GM13977 (cell line): ENCODE data around the gene MFAP3L.

Source experiments
- DNase-seq: peaks from one replicate; pipeline ENCODE4 v3.0.0; 2012; ENCODE audit warnings: low spot score
- CTCF ChIP-seq: IDR thresholded peaks from 2 replicates; pipeline ENCODE4 v1.5.1; 2012; ENCODE audit warnings: mild to moderate bottlenecking, control low read depth; ENCODE audit not compliant: insufficient read depth; ENCODE audit errors: extremely low read depth, missing control alignments
- in situ Hi-C: fragments of 300-500 bp; cut with MboI; formaldehyde crosslinking; loops from one replicate; pipeline ENCODE4 v1.12.0; 2022; ENCODE audit warnings: low sequenced_read_pairs, low pct_unique_long_range_greater_than_20kb, mixed read lengths, inconsistent platforms; ENCODE audit not compliant: unreplicated experiment

The MFAP3L gene

GRCh38 chr4:169986369-169986768, 39.8 kb downstream of the MFAP3L start:
- no peak for DNase-seq
- in situ Hi-C loops: no loop called here
- no peak for TF ChIP-seq CTCF

- DNase-seq: no peak
- in situ Hi-C loops: no loop called here
- TF ChIP-seq CTCF: no peak
These were observed 40.3 kb downstream of the MFAP3L start for GRCh38 chr4:169985881-169986280.

DNA sequence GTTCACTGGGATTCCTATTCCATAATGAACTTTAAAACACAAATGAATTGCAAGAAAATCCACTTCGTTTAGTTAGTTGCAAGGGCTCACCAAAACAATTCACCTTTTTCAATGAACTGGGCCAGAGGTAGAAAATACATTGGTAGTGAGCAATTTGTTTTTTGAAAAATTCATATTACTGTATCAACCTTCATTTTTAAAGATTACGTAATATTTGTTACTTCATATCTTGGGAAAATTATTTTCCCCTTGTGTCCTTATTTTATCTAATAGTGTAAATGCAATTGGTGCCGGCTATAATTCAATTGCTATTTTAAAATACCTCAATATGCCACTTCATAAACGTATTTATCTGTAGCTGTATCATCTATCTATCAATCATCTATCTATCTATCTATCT, 41.5 kb downstream of the MFAP3L start:
- TF ChIP-seq CTCF: no peak
- DNase-seq: no peak
- in situ Hi-C loops: no loop called here

- in situ Hi-C loops: no loop called here
- no peak for DNase-seq
- TF ChIP-seq CTCF: no peak
These were observed 42.0 kb downstream of the MFAP3L start for GRCh38 chr4:169984173-169984572.

GRCh38 chr4:169976951-169977350, 49.2 kb downstream of the MFAP3L start:
- in situ Hi-C loops: no loop called here
- DNase-seq: no peak
- no peak for TF ChIP-seq CTCF

- no peak for DNase-seq
- TF ChIP-seq CTCF: no peak
- in situ Hi-C loops: no loop called here
These were observed 50.1 kb downstream of the MFAP3L start for GRCh38 chr4:169975838-169976796.
